Erythroblast (primary cell): Measurements from ENCODE around the gene TOP3A.
"Not testable (repeated sequence)": the region's sequence is repeated elsewhere in the genome, so short reads cannot be mapped to it uniquely, and the experiment has no call there.

Experiments
- GATA1 ChIP-seq: IDR thresholded peaks from 2 replicates; pipeline ENCODE4 v1.6.1; 2011; ENCODE audit warnings: low read depth, mild to moderate bottlenecking, control low read depth, low read length, moderate library complexity
- POLR2A ChIP-seq: IDR thresholded peaks from 2 replicates; pipeline ENCODE4 v1.6.1; 2011; ENCODE audit warnings: mild to moderate bottlenecking, low read length

DNA sequence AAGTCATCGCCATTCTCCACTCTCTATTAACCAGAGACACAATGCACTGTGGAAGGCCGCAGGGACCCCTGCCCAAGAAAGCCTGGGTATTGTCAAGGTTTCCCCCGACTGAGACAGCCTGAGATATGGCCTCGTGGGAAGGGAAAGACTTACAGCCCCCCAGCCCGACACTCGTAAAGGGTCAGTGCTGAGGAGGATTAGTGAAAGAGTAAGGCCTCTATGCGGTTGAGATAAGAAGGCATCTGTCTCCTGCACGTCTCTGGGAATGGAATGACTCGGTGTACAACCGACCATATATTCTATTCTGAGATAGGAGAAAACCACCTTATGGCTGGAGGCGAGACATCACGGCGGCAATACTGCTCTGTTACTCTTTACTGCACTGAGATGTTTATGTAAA lies 11.6 kb downstream of the TOP3A start:
- TF ChIP-seq POLR2A, GATA1: not testable (repeated sequence)
